Fibroblast of lung (primary cell): Measurements from ENCODE around the gene SCUBE1.

Experiments
- EZH2 ChIP-seq: IDR thresholded peaks from 2 replicates; pipeline ENCODE4 v1.5.1; 2012; ENCODE audit warnings: low read length, control low read depth, mild to moderate bottlenecking; ENCODE audit errors: missing control alignments
- TF ChIP-seq, protein P1 (sequence below), 2 donors: IDR thresholded peaks in 1 of 2; conservative IDR thresholded peaks in 1 of 2; 1 replicate in 1 of 2; 2 replicates in 1 of 2; pipeline ENCODE4 v1.5.1; 2011 to 2012; ENCODE audit warnings: low read length in 2 of 2, control low read depth in 1 of 2, inconsistent platforms in 1 of 2, low read depth in 1 of 2, mild to moderate bottlenecking in 1 of 2

DNA sequence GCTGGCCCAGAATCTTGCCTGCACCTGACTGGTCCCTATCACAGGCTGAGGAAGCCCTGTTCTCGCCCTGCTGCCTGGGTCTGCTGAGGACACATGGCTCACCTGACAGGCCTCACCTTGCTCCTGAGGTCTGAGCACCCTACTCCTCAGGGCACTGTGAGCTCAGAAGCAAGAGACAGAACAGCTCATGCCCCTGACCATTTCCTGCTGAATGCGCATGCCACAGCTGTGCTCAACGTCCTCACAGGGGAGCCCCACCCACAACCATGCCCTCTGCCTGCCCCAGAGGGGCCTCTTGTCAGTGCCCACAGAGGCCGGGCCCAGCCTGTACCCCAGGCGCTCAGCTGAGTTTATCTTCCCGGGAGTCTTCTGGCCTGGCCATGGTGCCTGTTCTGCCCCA is 194.6 kb downstream of the SCUBE1 start:
- TF ChIP-seq, protein P1, sequence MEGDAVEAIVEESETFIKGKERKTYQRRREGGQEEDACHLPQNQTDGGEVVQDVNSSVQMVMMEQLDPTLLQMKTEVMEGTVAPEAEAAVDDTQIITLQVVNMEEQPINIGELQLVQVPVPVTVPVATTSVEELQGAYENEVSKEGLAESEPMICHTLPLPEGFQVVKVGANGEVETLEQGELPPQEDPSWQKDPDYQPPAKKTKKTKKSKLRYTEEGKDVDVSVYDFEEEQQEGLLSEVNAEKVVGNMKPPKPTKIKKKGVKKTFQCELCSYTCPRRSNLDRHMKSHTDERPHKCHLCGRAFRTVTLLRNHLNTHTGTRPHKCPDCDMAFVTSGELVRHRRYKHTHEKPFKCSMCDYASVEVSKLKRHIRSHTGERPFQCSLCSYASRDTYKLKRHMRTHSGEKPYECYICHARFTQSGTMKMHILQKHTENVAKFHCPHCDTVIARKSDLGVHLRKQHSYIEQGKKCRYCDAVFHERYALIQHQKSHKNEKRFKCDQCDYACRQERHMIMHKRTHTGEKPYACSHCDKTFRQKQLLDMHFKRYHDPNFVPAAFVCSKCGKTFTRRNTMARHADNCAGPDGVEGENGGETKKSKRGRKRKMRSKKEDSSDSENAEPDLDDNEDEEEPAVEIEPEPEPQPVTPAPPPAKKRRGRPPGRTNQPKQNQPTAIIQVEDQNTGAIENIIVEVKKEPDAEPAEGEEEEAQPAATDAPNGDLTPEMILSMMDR (conservative IDR thresholded peaks at IDR 0.05 in 1 of 2, IDR thresholded peaks at IDR 0.05 in 1 of 2; ENCODE audit: low read depth in 1 of 2, low read length in 2 of 2): no peak
- no peak for TF ChIP-seq EZH2
